ENCODE results near the gene PTPN6.

Gene PTPN6

GRCh38 chr12:6956021-6956727 is 5.0 kb downstream of the PTPN6 start:
- DNase-seq (peak; percentile 69), ATAC-seq (no peak)

GRCh38 chr12:6957151-6957701 is 6.1 kb downstream of the PTPN6 start:
- ATAC-seq: no peak
- DNase-seq: peak; percentile 31

DNA sequence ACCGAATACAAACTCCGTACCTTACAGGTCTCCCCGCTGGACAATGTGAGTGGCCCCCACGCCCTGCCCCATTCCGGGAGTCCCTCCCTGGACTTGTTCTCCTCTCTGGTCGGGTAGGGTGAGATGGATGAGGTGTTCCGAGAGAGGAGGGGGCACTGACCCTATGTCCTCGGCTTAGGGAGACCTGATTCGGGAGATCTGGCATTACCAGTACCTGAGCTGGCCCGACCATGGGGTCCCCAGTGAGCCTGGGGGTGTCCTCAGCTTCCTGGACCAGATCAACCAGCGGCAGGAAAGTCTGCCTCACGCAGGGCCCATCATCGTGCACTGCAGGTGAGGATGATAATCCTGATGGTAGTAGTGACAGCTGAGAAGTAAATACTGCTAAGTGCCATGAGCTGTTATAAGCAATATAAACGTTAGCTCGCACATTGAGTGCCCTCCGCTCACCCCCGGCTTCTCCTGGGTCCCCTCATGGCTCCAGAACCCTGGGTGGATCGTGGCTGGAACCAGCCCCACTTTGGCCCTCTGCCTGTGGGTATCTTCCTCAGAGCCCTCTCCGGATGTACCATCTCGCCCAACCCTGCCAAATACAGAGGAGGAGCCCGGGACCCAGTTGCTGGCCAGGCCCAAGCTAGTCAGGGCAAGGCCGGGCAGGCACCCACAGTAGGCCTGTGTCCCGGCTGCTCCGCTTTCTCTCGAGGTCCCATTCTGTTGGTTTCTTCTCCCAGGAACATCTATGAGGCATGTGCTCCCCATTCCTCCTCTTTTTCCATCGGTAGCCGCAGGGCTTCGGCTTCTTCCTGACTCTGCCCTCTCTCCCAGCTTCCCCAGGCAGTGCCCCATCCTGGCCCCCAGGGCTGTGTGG is 6.8 kb downstream of the PTPN6 start:
- DNase-seq (peak; percentile 30), ATAC-seq (no peak)

DNA sequence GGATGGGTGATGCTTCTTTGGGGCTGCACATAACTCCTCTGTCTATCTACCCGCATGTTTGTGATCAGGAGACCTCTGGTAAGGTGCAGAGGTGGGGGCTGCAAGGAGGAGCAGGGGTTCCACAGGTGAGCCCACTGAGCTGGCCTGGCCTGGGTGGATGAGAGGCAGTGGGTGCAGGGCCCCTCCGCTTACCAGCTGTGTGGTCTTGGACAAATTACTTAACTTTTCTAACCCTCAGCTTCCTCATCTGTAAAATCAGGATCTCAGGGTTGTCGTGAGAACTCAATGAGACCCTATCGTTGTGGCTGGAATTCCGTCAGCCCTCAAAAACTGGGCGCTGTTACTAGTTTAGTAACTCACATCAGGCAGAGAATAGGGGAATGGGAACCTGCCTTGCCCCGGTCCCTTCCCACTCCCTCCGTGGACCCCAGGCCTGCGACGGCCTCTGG is 7.5 kb downstream of the PTPN6 start:
- peak; percentile 34 for DNase-seq
- ATAC-seq: no peak

DNA sequence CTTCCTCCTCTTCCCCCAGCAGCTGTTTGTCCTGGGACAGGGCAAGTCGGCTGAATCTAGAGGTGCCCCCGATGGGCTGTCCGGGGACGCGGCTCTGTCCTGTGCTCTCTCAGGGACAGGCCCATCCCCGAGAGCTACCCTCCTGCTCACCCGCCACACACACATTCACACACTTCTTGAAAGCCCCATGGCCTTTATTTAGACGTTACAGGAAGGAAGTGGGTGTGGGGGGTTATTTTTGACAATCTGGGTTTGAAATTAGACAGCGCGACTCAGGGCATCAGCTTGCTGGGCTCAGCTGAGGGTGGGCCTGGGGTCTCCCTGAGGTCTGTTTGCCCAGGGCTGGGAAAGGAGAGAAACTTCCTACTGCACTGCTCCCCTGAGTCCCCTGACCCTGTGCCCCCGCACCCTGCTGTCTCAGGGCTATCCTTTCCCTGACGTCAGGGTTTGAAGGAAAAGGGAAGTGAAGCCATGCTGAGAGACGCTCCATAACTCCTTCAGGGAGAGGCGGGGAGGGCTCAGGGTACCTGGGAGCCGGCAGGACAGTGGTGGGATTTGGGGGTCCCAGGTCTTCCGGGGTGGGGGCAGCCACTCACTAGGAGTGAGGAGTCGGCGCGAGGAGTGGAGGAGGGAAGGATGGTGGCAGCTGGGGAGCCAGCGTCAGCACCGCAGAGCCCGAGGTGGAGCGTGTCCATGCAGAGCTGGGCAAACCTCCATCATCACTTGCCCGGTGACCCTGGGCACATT is 8.1 kb downstream of the PTPN6 start:
- DNase-seq: peak; percentile 76
- peak; percentile 42 for ATAC-seq

GRCh38 chr12:6959805-6960592 is 8.8 kb downstream of the PTPN6 start:
- DNase-seq (peak; percentile 26), ATAC-seq (no peak)

GRCh38 chr12:6960593-6961277 is 9.6 kb downstream of the PTPN6 start:
- ATAC-seq (peak; percentile 2), DNase-seq (peak; percentile 37)

DNA sequence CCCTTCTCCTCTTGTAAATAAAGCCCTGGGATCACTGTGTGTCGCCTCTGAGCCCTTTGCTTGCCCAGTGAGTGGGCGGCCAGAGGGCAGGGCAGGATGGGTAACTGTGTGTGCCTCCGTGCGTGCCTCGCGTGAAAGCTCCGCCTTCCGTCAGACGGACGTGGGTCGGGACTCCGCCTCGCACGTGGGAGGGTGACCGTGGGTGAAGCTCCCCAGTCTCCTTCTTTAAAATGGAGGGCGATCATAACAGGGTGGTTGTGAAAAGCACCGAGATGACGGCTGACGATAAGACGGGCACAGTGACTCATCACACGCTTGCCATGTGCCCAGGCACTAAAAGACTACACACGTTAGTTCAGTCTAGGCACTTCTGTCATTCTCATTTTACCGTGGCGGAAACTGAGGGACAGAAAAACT is 10.1 kb downstream of the PTPN6 start:
- DNase-seq (peak; percentile 94), ATAC-seq (peak; percentile 71)

GRCh38 chr12:6961695-6962284 is 10.6 kb downstream of the PTPN6 start:
- DNase-seq (peak; percentile 72), ATAC-seq (peak; percentile 38)

DNA sequence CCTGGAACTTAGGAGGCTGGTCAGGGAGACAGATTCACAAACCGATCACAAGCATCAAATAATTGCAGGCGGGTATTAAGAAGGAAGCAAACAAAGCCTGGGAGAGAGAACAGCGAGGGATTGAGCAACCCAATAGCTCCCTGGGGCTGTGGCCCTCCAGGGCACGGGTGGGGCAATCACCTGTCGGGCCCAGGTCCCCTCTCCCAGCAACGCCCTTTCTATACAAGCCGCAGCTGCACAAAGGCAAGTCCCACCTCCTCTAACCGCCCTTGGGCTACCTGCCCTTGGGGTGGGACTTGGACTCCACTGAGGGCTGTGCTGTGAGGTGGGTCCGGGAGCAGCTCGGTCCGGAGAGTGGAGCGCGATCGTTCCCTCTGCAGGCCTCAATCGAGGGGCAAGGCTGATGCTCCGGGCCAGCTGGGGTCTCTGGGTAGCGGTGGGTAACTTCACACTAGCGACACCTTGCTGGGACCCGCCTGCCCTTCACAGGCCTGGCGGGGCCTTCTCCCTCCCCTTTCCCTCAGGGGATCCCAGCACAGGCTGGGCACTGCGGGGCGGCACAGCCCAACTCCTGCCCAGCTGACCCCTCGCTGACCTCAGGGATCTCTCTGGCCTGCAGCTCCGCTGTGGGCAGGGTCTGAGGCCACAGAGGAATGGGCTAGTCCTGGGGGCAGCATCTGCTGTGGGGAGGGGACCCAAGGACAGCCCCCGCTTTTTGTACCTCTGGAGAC is 11.3 kb downstream of the PTPN6 start:
- ATAC-seq (no peak), DNase-seq (no peak)

DNA sequence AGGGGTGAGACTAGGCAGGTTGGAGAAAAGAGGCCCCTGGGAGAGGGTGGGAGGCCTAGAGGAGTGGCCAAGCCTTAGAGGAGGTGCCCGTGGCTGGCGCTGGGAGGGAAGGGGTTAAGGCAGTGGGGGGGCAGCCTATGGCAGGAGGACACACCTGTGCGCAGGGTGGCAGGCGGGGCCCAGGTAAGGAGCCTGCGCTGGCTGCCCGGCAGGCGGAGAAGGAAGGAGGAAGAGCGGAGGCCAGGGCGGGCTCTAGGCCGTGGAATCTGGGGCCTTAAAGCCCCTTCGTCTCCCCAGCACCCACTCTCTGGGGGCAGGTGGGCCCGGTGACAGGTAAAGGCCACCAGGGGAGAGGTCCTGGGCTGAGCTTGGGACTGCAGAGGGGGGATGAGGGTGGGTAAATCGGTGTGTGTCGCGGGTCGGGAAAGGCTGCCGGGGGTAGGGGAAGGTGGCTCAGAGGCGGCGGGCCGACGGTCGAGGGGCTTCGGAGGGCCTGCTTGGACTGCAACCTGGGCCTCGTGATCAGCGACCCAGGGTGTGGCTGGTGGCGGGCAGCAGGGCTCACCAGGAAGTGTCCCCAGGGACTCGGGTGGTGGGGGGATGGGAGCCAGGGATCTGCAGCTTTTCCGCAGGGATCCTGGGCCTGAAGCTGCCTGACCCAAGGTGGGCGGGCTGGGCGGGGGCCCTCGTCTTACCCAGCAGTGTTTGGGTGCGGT is 12.0 kb downstream of the PTPN6 start:
- peak; percentile 15 for DNase-seq
- ATAC-seq: no peak

DNA sequence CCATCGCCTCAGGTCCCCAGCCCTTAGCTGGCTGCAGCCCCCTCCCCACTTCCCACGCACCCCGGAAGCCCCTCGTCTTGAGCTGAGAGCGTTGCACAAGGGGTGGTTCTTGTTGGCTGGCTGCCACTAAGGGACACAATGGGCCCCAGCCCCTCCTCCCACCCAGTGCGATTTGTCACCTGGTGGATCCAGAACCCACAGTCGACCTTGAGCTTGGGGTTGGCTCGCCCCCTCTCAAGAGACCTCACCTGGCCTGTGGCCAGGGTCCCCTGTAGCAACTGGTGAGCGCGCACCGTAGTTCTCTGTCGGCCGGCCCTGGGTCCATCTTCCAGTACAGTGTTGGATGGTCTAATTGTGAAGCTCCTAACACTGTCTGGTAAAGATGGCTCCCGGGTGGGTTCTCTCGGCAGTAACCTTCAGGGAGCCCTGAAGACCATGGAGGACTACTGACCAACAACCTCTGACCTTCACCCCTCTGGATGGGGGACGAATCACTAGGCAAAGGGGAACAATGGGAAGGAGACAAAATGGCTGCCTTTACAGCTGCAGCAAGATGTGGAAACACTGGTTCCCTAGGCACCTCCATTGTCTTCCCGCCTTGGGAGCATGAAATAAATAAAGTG is 12.7 kb downstream of the PTPN6 start:
- ATAC-seq (no peak), DNase-seq (no peak)

GRCh38 chr12:6964605-6965025 is 13.5 kb downstream of the PTPN6 start:
- no peak for DNase-seq
- no peak for ATAC-seq

DNA sequence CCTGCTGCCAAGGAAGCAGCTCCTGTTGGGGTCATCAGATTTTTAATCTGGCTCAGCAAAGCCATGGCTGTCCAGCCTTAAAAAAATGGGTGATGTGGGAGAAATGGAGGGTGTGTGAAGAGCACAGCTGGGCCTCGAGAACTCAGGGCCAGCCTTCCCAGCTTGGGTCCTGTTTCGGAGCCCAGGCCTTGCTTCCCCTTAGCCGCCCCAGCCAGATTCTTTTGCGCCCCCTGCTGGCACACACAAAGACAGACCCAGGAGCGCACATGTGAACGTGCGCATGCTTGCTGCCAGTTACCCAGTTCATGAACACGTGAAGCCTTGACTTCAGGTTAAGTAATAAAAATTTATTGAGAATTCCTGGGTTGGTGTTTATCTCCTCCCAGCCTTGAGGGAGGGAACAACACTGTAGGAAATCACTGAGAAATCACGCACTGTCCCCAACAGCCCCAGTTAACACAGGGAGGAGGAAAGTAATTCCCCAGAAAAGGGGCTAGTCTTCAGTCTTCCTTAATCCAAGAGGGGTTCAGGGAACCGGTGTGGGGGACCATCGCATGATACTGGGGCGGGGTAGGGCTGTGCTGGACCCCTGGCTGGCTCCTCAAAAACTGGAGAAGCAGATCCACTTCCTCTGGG is 14.0 kb downstream of the PTPN6 start:
- peak; percentile 37 for ATAC-seq
- DNase-seq: peak; percentile 94

DNA sequence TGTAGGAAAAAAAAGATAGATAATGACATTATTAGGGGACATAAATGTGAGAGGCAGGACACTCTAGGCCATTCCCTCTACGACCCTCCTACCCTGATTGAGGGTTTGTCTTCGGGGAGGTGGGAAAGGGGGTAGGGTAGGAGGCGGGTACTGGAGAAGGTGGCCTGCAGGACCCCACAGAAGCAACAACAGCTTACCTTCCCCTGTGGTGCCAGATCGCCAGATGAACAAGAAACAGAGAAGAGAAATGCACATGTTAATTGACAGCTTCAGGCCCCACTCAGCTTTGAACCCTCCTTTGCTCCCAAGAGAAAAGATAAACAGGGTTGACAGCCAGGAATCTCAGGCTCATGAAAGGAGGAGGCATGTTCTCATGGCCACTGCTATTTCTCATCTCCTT is 14.6 kb downstream of the PTPN6 start:
- no peak for ATAC-seq

DNA sequence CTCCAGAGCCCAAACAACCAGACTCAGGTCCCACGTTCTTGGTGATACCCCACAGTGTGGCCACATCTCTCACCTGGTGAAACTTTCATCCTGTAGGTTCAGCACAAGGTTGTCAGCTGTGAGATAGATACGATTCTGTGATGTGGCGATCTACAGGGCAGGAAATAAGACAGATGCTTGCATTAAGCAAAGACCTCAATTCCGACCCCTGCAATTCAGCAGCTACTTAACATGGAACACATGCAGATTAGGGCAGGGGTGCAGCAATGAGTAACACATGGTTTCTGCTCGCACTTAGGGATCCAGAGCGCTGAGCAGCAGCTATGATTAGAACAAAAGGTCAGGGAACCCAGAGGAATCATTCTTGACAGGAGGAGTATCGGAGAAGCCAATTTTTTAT is 15.2 kb downstream of the PTPN6 start:
- no peak for ATAC-seq
- DNase-seq: no peak

More for the DNA sequence above, 14.6 kb downstream of the PTPN6 start:
- no peak for DNase-seq

DNA sequence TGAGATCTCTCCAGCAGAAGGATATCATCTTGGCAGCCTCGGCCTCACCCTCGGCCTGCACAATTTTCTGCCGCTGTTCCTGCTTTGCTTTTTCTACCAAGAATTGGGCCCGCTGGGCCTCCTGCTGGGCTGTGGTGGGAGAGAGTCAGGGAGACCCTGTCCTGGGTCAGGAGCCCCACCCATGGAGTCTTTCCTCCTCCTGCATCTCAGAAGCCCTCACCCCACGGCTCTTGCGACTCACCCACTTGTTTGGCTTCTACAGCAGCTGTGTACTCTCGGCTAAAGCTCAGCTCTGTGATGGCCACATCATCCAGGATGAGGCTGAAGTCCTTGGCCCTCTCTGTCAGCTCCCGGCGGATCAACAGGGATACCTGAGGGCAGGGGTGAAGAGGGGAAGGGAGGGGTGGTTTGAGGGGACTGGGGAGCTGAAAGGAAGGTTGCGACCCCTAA is 16.5 kb downstream of the PTPN6 start:
- no peak for ATAC-seq
- DNase-seq: no peak

DNA sequence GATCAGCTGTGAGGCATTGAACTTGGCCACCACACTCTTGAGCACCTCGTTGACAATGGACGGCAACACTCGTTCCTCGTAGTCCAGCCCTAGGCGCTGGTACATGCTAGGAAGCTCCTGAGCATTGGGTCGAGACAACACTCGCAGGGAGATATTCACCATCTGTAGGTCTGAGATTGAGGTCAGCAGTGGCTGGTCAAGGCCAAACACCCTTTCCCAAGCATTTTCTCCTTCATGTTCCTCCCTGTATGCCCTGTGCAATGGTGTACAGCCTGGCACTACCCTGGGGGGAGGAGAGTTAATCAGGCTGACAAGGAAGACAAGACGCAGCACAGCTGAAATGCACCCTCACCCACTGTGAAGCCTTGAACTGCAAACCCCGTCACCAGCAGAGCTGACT is 17.3 kb downstream of the PTPN6 start:
- DNase-seq (no peak), ATAC-seq (no peak)
